H1 (cell line): ENCODE data around the gene ARHGAP15. TPM values are rescaled to one million over a fixed set of nuclear protein-coding genes. Genes with fewer than 3 reads are reported as not detected.

Experiments
- CTCF ChIA-PET: fragments of 300-600 bp; sonication (Branson Sonifier 250); formaldehyde crosslinking; loops from one replicate; lab custom pipeline; 2021; ENCODE audit not compliant: partially characterized antibody; lab: Charles Lee
- POLR2A ChIA-PET: fragments of 300-600 bp; sonication (Branson Sonifier 250); formaldehyde crosslinking; loops from one replicate; lab custom pipeline; 2021; ENCODE audit warnings: inconsistent platforms; ENCODE audit not compliant: partially characterized antibody; lab: Charles Lee
- DNase-seq, 2 experiments: peaks; one replicate each; pipeline versions ENCODE4 v3.0.0 to v3.0.0-alpha.2; 2010 to 2022; ENCODE audit warnings: low spot score in 2 of 2, low read depth in 1 of 2, mixed read lengths in 1 of 2
- FAIRE-seq: peaks from 2 replicates; lab custom pipeline; 2011; peaks lifted over from hg19 to GRCh38; lab: Jason Lieb, UNC
- H2AFZ ChIP-seq: 2 replicates; pipeline ENCODE4 v1.8.1; 2012; ENCODE audit warnings: low read length, inconsistent platforms
- H2AK5ac ChIP-seq: 2 replicates; pipeline ENCODE4 v1.6.1; 2013; ENCODE audit warnings: low read depth, low read length
- H2BK120ac ChIP-seq: replicated peaks from 2 replicates; pipeline ENCODE3; 2013; ENCODE audit warnings: low read depth, low read length, inconsistent platforms
- H2BK12ac ChIP-seq: 2 replicates; pipeline ENCODE4 v1.6.1; 2013; ENCODE audit warnings: low read depth, low read length
- H2BK15ac ChIP-seq: 2 replicates; pipeline ENCODE4 v1.6.1; 2013; ENCODE audit warnings: low read length
- H2BK20ac ChIP-seq: 2 replicates; pipeline ENCODE4 v1.6.1; 2013; ENCODE audit warnings: low read length
- H2BK5ac ChIP-seq: 2 replicates; pipeline ENCODE4 v1.6.1; 2013; ENCODE audit warnings: low read depth, low read length
- H3K14ac ChIP-seq: 2 replicates; pipeline ENCODE4 v1.6.1; 2013; ENCODE audit warnings: inconsistent platforms; ENCODE audit not compliant: insufficient read length
- H3K18ac ChIP-seq: 2 replicates; pipeline ENCODE4 v1.6.1; 2013; ENCODE audit warnings: low read length; ENCODE audit errors: extremely low read depth
- H3K23ac ChIP-seq: 2 replicates; pipeline ENCODE4 v1.6.1; 2013; ENCODE audit warnings: inconsistent platforms; ENCODE audit not compliant: insufficient read length
- H3K23me2 ChIP-seq: 2 replicates; pipeline ENCODE4 v1.6.1; 2013; ENCODE audit warnings: low read depth, low read length
- H3K27ac ChIP-seq: 2 replicates; pipeline ENCODE4 v1.6.1; 2011; ENCODE audit warnings: low read depth, low read length, inconsistent platforms
- H3K27me3 ChIP-seq, 4 experiments: replicated peaks in 1 of 4; 1 replicate in 1 of 4; 2 replicates in 3 of 4; pipeline versions ENCODE4 v1.6.1 to v1.8.1; 2011 to 2013; ENCODE audit warnings: low read length in 3 of 4, mild to moderate bottlenecking in 3 of 4, inconsistent platforms in 2 of 4, mixed read lengths in 2 of 4, moderate library complexity in 1 of 4; ENCODE audit not compliant: control insufficient read depth in 3 of 4, insufficient read depth in 3 of 4; ENCODE audit errors: extremely low read depth in 1 of 4
- H3K36me3 ChIP-seq, 4 experiments: 2 replicates each; pipeline versions ENCODE4 v1.6.1 to v1.8.1; 2011 to 2013; ENCODE audit warnings: mild to moderate bottlenecking in 4 of 4, low read length in 3 of 4, moderate library complexity in 2 of 4, control low read depth in 1 of 4, inconsistent platforms in 1 of 4; ENCODE audit not compliant: insufficient read depth in 4 of 4, control insufficient read depth in 2 of 4
- H3K4ac ChIP-seq: replicated peaks from 2 replicates; pipeline ENCODE3; 2013; ENCODE audit warnings: low read length, low read depth, mixed read lengths, inconsistent platforms; ENCODE audit not compliant: insufficient read length
- H3K4me1 ChIP-seq, 4 experiments: replicated peaks in 1 of 4; 1 replicate in 1 of 4; 2 replicates in 3 of 4; pipeline versions ENCODE4 v1.6.1 to v1.8.1; 2011 to 2013; ENCODE audit warnings: low read length in 3 of 4, inconsistent platforms in 2 of 4, mixed read lengths in 1 of 4; ENCODE audit not compliant: insufficient read depth in 4 of 4, control insufficient read depth in 3 of 4
- H3K4me2 ChIP-seq, 2 experiments: 2 replicates each; pipeline versions ENCODE4 v1.6.1 to v1.8.1; 2011 to 2013; ENCODE audit warnings: low read depth in 2 of 2, low read length in 2 of 2, control low read depth in 1 of 2, inconsistent platforms in 1 of 2, mild to moderate bottlenecking in 1 of 2; ENCODE audit not compliant: insufficient read depth in 1 of 2
- H3K4me3 ChIP-seq, 4 experiments: fragments of 200-600, 300-600 bp in 1 of 4; sonication (generic), shearing (Covaris generic), sonication (Bioruptor Twin) in 1 of 4; 2 replicates each; pipeline versions ENCODE4 v1.5.1 to v1.8.1; 2011 to 2016; ENCODE audit warnings: low read length in 4 of 4, low read depth in 3 of 4, control low read depth in 2 of 4, inconsistent platforms in 2 of 4, mild to moderate bottlenecking in 2 of 4, mixed read lengths in 1 of 4, moderate library complexity in 1 of 4; ENCODE audit not compliant: insufficient read depth in 2 of 4; ENCODE audit errors: extremely low read depth in 1 of 4
- H3K56ac ChIP-seq: replicated peaks from 2 replicates; pipeline ENCODE3; 2013; ENCODE audit warnings: low read depth, mild to moderate bottlenecking, mixed read lengths, low read length, inconsistent platforms; ENCODE audit not compliant: insufficient read length
- H3K79me1 ChIP-seq: 2 replicates; pipeline ENCODE4 v1.6.1; 2013; ENCODE audit warnings: low read depth, low read length, control low read depth
- H3K79me2 ChIP-seq, 2 experiments: 2 replicates each; pipeline versions ENCODE4 v1.6.1 to v1.8.1; 2012 to 2013; ENCODE audit warnings: low read length in 2 of 2, mild to moderate bottlenecking in 2 of 2, inconsistent platforms in 1 of 2; ENCODE audit not compliant: insufficient read depth in 2 of 2, control insufficient read depth in 1 of 2
- H3K9ac ChIP-seq, 4 experiments: replicated peaks in 1 of 4; 1 replicate in 1 of 4; 2 replicates in 3 of 4; pipeline versions ENCODE4 v1.6.1 to v1.8.1; 2011 to 2013; ENCODE audit warnings: low read depth in 3 of 4, low read length in 3 of 4, control low read depth in 2 of 4, mild to moderate bottlenecking in 2 of 4, moderate library complexity in 2 of 4, inconsistent platforms in 1 of 4; ENCODE audit errors: extremely low read depth in 1 of 4
- H3K9me3 ChIP-seq, 2 experiments: 2 replicates each; pipeline versions ENCODE4 v1.6.1 to v1.8.1; 2012 to 2013; ENCODE audit warnings: mild to moderate bottlenecking in 2 of 2, moderate library complexity in 2 of 2, control low read depth in 1 of 2, inconsistent platforms in 1 of 2, low read depth in 1 of 2, low read length in 1 of 2, mixed read lengths in 1 of 2; ENCODE audit not compliant: insufficient read depth in 2 of 2
- H4K20me1 ChIP-seq, 2 experiments: replicated peaks in 1 of 2; 2 replicates each; pipeline versions ENCODE3 to v1.8.1; 2011 to 2013; ENCODE audit warnings: inconsistent platforms in 2 of 2, low read length in 2 of 2, mild to moderate bottlenecking in 1 of 2; ENCODE audit not compliant: insufficient read depth in 2 of 2, control insufficient read depth in 1 of 2
- H4K5ac ChIP-seq: 2 replicates; pipeline ENCODE4 v1.6.1; 2013; ENCODE audit warnings: low read length, low read depth, mixed read lengths, inconsistent platforms; ENCODE audit not compliant: insufficient read length
- H4K8ac ChIP-seq: 2 replicates; pipeline ENCODE4 v1.8.0; 2013; ENCODE audit warnings: mild to moderate bottlenecking, moderate library complexity, low read length, inconsistent platforms; ENCODE audit not compliant: insufficient read depth; ENCODE audit errors: extremely low read depth
- H4K91ac ChIP-seq: replicated peaks from 2 replicates; pipeline ENCODE3; 2013; ENCODE audit warnings: low read length, mixed read lengths, inconsistent platforms; ENCODE audit not compliant: insufficient read length
- ATF2 ChIP-seq: IDR thresholded peaks from 2 replicates; pipeline ENCODE4 v1.6.1; 2012; ENCODE audit warnings: low read length, inconsistent platforms
- CEBPB ChIP-seq: IDR thresholded peaks from 2 replicates; pipeline ENCODE4 v1.6.1; 2012; ENCODE audit warnings: low read depth, low read length
- CHD2 ChIP-seq: IDR thresholded peaks from 2 replicates; pipeline ENCODE4 v1.6.1; 2012; ENCODE audit warnings: low read length, improper control_type of control experiment
- GTF2F1 ChIP-seq: IDR thresholded peaks from 2 replicates; pipeline ENCODE4 v1.6.1; 2012; ENCODE audit warnings: low read depth, low read length, improper control_type of control experiment, borderline replicate concordance
- HDAC6 ChIP-seq: IDR thresholded peaks from one replicate; pipeline ENCODE4 v1.7.1; 2012; ENCODE audit warnings: low read depth, mild to moderate bottlenecking, inconsistent platforms, low read length, moderate library complexity
- RBBP5 ChIP-seq: IDR thresholded peaks from 2 replicates; pipeline ENCODE4 v1.7.1; 2012; ENCODE audit warnings: low read depth, mild to moderate bottlenecking, inconsistent platforms, low read length, moderate library complexity, borderline replicate concordance
- SRF ChIP-seq: IDR thresholded peaks from 2 replicates; pipeline ENCODE4 v1.6.1; 2011; ENCODE audit warnings: mild to moderate bottlenecking, low read depth, low read length, moderate library complexity
- TAF1 ChIP-seq: IDR thresholded peaks from 2 replicates; pipeline ENCODE4 v1.6.1; 2011; ENCODE audit warnings: mild to moderate bottlenecking, low read depth, low read length
- TCF12 ChIP-seq: IDR thresholded peaks from 2 replicates; pipeline ENCODE4 v1.6.1; 2011; ENCODE audit warnings: low read depth, mild to moderate bottlenecking, low read length
- WGBS, 2 experiments: shearing (Covaris generic) in 1 of 2; methylation state at CpG; one replicate each; pipeline versions ENCODE4 v1.1.6 to v1.1.7; 2013 to 2015; ENCODE audit warnings: low lambda C conversion rate in 2 of 2, mixed read lengths in 2 of 2, inconsistent platforms in 1 of 2, low coverage in 1 of 2, missing lambda C conversion rate in 1 of 2; ENCODE audit not compliant: insufficient replicate concordance in 2 of 2, insufficient coverage in 1 of 2, insufficient read length in 1 of 2; ENCODE audit errors: extremely low coverage in 1 of 2, missing lambda C conversion rate in 1 of 2; 5-methylcytosine and 5-hydroxymethylcytosine counted together
- polyA plus RNA-seq, 7 experiments: library from polyadenylated mRNA; depleted of rRNA in 3 of 7; stranded (reverse) in 5 of 7; unstranded in 2 of 7; fragments of >200 nt in 5 of 7; fragments of 200-250 nt in 2 of 7; gene quantifications; 1 replicate in 5 of 7; 2 replicates in 1 of 7; 4 replicates in 1 of 7; pipeline versions ENCODE4 v1.2.1 to v1.2.3, GENCODE V29; 2011 to 2013; ENCODE audit warnings: missing spikeins in 2 of 7, mixed read lengths in 2 of 7
- total RNA-seq: library from RNA; stranded (reverse); fragmentation: NEBNext Ultra II Directional; extraction: Animal tissue kit (Norgen Biotek cat#: 25700); gene quantifications from 2 replicates; pipeline ENCODE4 v1.2.1, GENCODE V29; 2021
- TF ChIP-seq, protein P1 (sequence below), 3 experiments: IDR thresholded peaks; 1 replicate in 2 of 3; 2 replicates in 1 of 3; pipeline versions ENCODE4 v1.5.1 to v1.6.1; 2011; ENCODE audit warnings: low read length in 3 of 3, mild to moderate bottlenecking in 3 of 3, inconsistent platforms in 2 of 3, low read depth in 1 of 3, moderate library complexity in 1 of 3; ENCODE audit not compliant: insufficient read depth in 1 of 3; ENCODE audit errors: control extremely low read depth in 1 of 3

ARHGAP15 gene
- total and polyA plus RNA-seq, 2 of the 8 experiments (the other 6 are each of a cell fraction or from before 2014, with no cell fraction given): not detected

- H3K36me3 ChIP-seq: no peaks in the 10 kb centered on the region
- no peak overlapping the region for H2BK120ac ChIP-seq
- peaks cover 0 to under 1% (median 0%) of the 10 kb centered on the region in 4 experiments; a peak in 1 of 7 replicates for H3K27me3 ChIP-seq
- H4K91ac ChIP-seq: no peak overlapping the region
- no peak overlapping the region for H2AK5ac ChIP-seq
- TF ChIP-seq CHD2 (no peak), RBBP5 (no peak), SRF (no peak), HDAC6 (no peak), TCF12 (no peak), CEBPB (no peak), ATF2 (no peak), GTF2F1 (no peak), TAF1 (no peak)
- TF ChIP-seq, protein P1, sequence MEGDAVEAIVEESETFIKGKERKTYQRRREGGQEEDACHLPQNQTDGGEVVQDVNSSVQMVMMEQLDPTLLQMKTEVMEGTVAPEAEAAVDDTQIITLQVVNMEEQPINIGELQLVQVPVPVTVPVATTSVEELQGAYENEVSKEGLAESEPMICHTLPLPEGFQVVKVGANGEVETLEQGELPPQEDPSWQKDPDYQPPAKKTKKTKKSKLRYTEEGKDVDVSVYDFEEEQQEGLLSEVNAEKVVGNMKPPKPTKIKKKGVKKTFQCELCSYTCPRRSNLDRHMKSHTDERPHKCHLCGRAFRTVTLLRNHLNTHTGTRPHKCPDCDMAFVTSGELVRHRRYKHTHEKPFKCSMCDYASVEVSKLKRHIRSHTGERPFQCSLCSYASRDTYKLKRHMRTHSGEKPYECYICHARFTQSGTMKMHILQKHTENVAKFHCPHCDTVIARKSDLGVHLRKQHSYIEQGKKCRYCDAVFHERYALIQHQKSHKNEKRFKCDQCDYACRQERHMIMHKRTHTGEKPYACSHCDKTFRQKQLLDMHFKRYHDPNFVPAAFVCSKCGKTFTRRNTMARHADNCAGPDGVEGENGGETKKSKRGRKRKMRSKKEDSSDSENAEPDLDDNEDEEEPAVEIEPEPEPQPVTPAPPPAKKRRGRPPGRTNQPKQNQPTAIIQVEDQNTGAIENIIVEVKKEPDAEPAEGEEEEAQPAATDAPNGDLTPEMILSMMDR (IDR thresholded peaks at IDR 0.05; ENCODE audit: control extremely low read depth in 1 of 3, insufficient read depth in 1 of 3, low read depth in 1 of 3, low read length in 3 of 3): no peak
- TF ChIP-seq, all 59 proteins: peak for 0
- Histone ChIP-seq H3K4ac (no peak overlapping the region), H3K23ac (no peak overlapping the region), H3K4me1 (no peaks in the 10 kb centered on the region), H2BK15ac (no peak overlapping the region), H3K27ac (no peak overlapping the region), H3K18ac (no peak overlapping the region), H4K5ac (no peak overlapping the region), H3K56ac (no peak overlapping the region), H4K8ac (no peak overlapping the region), H3K9me3 (no peaks in the 10 kb centered on the region), H3K4me2 (no peak overlapping the region), H3K23me2 (no peaks in the 10 kb centered on the region), H3K4me3 (no peak overlapping the region), H2BK5ac (no peak overlapping the region), H3K9ac (no peak overlapping the region), H4K20me1 (peaks cover 0 to 2% of the 10 kb centered on the region in 2 experiments), H3K79me1 (no peaks in the 10 kb centered on the region), H3K14ac (no peak overlapping the region), H3K79me2 (no peaks in the 10 kb centered on the region), H2BK20ac (no peak overlapping the region), H2AFZ (no peak overlapping the region), H2BK12ac (no peak overlapping the region)
- CTCF ChIA-PET: no interaction called here
- FAIRE-seq (no peak), DNase-seq (no peak)
- POLR2A ChIA-PET: no interaction called here
- 94% methylated on average over 1 of the region's 1 CpG; no CpG with 5 or more reads in 1 of the 2 experiments for WGBS, 2 experiments
These were observed 376.3 kb downstream of the ARHGAP15 start for GRCh38 chr2:143505542-143505941.
